GM11168 (cell line): Measurements from ENCODE around the gene ZBTB5.
"Not testable (repeated sequence)": the region's sequence is repeated elsewhere in the genome, so short reads cannot be mapped to it uniquely, and the experiment has no call there.

Experiments used
- in situ Hi-C: fragments of 300-500 bp; cut with MboI; formaldehyde crosslinking; loops from one replicate; pipeline ENCODE4 v1.12.0; 2022; ENCODE audit warnings: low sequenced_read_pairs; ENCODE audit not compliant: unreplicated experiment

The ZBTB5 gene

GRCh38 chr9:37465249-37466036 lies at the start of gene ZBTB5:
TSS of gene ZBTB5 (minus strand) at chr9:37465450. CDS start at chr9:37442551, 22,899 bp downstream.
- in situ Hi-C loops, result no loop called here

DNA sequence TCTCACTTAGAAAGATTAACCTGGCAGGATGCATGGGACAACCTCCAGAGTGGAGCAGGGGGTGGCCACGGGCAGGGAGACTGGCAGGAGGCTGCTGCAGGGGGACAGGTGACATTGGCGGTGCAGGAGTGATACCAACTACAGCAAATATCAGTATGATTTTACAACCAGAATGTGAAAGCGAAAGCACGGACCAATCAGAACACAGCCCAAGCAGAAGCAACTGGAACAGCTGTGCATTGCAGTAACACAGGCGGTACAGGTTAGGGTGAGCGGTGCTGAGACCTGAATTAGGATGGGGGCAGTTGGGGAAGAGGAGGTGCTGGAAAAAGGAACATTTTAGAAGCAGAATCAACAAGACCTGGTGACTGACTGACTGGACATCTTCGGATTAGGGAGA lies 49.7 kb upstream of the ZBTB5 start:
- in situ Hi-C loops, result no loop called here

GRCh38 chr9:37514415-37514814 lies 49.2 kb upstream of the ZBTB5 start:
- in situ Hi-C loops, result not testable (repeated sequence)

DNA sequence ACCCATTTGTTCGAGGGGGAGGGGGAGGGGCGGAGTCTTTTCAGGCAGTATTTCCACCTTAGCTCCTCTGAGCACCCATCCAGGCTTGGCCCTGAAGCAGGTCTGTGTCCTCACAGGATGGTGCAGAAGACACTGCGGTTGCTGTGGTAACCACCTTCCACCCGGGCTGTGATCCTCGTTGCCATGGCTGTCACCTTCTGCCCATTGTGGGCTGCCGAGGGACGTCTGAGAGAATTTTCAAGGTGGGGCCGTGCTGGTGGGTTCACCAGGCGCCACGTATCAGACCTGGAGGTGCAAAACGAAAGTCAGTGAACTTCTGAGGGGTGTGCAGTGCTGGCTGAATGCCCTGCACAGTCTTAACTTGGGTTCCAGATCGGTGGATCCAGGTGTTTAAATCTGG lies 47.2 kb upstream of the ZBTB5 start:
- in situ Hi-C loops, result no loop called here

- in situ Hi-C loops, result no loop called here
Measured at GRCh38 chr9:37511016-37512010, 46.1 kb upstream of the ZBTB5 start.

DNA sequence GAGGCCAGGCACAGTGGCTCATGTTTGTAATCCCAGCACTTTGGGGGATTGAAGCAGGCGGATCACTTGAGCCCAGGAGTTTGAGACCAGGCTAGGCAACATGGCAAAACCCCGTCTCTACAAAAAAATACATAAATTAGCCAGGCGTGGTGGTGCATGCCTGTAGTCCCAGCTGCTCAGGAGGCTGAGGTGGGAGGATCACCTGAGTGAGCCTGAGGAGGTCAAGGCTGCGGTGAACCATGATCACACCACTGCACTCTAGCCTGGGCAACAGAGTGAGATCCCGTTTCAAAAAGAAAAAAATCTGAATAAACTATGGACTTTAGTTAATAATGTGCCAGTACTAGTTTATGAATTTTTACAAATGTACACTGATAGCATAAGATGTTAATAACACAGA lies 44.8 kb upstream of the ZBTB5 start:
- in situ Hi-C loops, result not testable (repeated sequence)

DNA sequence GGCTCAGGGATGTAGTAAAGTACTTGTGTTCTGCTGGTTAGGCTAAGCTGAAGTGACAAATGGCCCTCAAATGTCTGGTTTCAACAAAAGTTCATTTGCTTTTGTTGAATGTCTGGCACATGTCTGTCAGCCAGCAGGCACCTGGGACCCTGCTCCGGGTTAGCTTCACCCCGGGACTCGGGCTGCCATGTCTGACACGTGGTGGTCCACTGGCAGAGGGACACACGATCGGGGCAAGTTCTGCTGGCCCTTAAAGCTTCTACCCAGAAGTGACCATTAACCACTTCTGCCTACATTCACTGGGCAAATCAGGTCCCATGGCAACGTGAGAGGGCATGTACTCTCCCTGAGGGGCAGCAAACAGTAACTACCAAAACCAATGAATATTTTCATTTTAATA lies 44.3 kb upstream of the ZBTB5 start:
- in situ Hi-C loops, result no loop called here

GRCh38 chr9:37508834-37509206 lies 43.6 kb upstream of the ZBTB5 start:
- in situ Hi-C loops, result no loop called here

DNA sequence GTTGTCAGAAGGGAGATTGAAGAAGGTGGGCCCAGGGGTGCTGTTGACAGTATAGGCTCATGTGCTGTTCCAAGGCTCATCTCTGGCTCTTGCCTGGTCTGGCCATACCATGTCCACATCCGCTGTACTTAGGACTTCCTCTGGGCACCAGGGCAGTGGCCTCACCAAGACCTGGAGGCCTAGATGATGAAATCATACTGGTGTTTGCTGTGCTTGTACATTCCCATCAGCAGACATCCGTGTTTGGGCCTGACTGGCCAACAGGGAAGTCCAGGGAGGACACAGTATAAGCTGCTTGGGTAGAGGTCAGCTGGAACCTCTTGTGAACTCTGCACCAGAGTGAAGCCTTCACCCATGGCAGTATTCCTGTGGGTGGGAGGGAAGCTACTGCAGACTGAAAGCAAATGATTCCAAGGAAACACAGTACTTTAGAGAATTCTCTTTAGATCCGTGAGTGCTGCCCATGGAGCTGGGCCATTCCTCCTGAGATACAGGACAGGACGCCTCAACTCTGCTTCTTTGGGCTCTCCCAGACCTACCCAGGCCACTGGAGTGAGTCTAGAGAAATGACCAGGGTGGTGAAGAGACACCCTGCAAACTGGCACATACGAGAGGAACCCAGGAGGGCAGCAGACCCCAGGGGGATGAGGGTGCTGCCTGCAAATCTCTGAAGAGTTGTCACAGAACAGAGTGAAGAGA lies 43.0 kb upstream of the ZBTB5 start:
- in situ Hi-C loops, result no loop called here

- in situ Hi-C loops, result no loop called here
Measured at GRCh38 chr9:37507566-37508134, 42.4 kb upstream of the ZBTB5 start.

DNA sequence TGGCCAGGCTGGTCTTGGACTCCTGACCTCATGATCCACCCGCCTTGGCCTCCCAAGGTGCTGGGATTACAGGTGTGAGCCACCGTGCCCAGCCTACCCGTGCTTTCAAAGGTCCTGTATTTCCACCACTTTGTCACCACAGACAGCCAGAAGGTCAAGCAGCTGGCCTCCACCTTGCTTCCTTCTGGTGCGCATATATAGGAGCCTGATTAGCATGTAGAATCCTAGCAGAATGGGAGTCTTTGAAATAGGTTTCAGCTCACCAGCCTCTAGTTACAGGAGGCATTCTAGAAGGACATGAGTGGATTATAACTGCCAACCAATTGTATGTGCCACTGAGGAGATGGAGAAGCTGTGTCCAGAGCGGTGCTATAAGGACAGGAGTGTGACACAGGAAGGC lies 39.4 kb upstream of the ZBTB5 start:
- in situ Hi-C loops, result no loop called here

DNA sequence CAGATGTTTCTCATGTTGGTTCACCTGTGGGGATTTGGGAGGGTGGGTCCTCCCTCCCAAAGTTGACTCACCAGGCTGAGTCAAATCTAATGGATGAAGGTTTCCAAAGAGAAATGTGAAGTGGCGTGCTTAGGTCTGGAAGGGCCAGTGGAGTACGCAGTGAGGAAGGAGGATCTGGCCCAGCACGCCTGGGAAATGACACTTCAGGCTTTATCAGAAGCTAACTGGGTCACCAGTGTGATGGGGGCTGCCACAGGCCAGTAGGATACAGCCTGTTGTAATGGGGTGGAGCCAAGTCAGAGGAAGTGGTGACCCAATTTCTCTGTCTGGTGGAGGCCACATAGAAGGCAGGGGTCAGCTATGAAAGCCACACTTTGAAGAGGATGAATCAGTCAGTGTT lies 38.5 kb upstream of the ZBTB5 start:
- in situ Hi-C loops, result no loop called here

DNA sequence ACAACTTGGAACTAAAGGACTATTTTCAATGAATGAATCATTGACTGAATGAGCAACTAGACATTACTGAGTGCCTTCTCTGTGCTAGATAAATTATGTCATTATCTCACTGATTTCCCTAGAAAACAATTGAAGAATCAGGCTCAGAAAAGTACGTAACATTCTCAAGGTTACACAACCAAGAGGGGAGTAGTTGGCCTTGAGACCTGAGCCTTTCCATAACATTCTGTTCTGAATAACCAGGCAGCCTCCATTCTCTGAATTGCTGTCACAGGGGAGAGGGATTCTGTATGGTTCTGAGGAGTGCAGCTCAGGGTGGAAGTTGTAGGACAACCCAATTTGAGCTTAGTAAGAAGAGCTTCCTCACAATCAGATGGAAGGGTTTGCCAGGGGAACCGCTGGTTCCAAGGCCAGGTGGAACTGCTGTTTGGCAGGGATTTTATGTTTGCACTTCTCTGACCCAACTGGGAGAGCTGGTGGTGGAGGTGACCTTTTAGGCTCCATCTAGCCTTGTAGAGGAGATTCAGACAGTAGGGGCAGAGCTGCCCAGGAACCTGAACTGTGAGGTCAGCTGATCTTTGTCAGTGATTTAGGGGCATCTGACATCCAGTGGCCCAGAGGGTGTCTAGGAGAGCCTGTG lies 36.8 kb upstream of the ZBTB5 start:
- in situ Hi-C loops, result no loop called here

DNA sequence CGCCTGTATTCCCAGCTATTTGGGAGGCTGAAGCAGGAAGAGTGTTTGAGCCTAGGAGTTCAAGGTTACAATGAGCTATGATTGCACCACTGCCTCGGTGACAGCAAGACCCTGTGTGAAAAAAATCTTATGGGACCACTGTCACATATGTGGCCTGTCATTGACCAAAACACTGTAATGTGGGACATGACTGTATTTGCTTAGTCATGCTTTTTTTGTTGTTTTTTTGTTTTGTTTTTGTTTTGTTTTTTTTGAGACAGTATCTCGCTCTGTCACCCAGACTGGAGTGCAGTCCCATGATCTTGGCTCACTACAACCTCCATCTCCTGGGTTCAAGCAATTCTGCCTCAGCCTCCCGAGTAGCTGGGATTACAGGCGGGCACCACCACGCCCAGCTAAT lies 34.0 kb upstream of the ZBTB5 start:
- in situ Hi-C loops, result no loop called here

GRCh38 chr9:37498457-37498856 lies 33.2 kb upstream of the ZBTB5 start:
- in situ Hi-C loops, result no loop called here

DNA sequence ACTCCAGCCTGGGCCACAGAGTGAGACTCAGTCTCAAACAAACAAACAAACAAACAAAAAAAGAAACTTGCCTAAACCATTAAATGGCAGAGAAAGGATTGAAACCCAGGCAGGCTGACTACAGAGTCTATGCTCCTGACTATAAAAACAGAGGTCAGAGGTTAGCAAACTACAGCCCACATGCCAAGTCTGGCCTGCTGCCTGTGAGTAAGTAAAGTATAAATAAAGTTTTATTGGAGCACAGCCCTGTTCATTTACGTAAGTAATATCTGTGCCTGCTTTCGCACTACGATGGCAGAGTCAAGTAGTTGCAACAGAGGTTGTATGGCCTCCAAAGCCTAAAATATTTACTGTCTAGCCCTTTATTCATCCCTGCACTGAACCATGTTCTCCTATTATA lies 32.1 kb upstream of the ZBTB5 start:
- in situ Hi-C loops, result no loop called here

DNA sequence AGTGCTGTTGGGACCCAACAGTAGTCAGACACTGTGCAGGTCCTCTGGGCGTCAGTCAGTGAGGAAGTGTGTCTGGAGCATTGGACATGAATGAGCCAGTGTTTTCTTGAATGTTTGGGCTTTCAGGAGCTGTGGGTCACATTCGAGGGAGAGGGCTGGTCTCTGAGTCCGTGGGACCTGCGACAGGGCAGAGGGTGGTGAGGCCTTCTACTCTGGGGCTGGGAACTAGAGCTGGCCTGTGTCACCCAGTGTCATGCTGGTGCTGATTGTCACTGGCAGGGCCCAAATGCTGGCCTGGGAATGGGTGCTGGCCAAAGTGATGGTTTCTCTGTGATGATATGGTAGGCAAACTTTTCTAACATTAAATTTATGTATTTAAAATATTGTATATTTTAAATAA lies 30.8 kb upstream of the ZBTB5 start:
- in situ Hi-C loops, result no loop called here

GRCh38 chr9:37495571-37495970 lies 30.3 kb upstream of the ZBTB5 start:
- in situ Hi-C loops, result no loop called here

- in situ Hi-C loops, result no loop called here
Measured at GRCh38 chr9:37491939-37492338, 26.7 kb upstream of the ZBTB5 start.
